HG02884 (cell line): ENCODE data around the gene POP7.
"Not testable (repeated sequence)": the region's sequence is repeated elsewhere in the genome, so short reads cannot be mapped to it uniquely, and the experiment has no call there.

Source experiments
- ATAC-seq: cut with Tn5 transposase; IDR thresholded peaks from one replicate; pipeline ENCODE4 v1.9.1; 2021; ENCODE audit warnings: mild to moderate bottlenecking, moderate library complexity; ENCODE audit not compliant: unreplicated experiment

POP7 gene

DNA sequence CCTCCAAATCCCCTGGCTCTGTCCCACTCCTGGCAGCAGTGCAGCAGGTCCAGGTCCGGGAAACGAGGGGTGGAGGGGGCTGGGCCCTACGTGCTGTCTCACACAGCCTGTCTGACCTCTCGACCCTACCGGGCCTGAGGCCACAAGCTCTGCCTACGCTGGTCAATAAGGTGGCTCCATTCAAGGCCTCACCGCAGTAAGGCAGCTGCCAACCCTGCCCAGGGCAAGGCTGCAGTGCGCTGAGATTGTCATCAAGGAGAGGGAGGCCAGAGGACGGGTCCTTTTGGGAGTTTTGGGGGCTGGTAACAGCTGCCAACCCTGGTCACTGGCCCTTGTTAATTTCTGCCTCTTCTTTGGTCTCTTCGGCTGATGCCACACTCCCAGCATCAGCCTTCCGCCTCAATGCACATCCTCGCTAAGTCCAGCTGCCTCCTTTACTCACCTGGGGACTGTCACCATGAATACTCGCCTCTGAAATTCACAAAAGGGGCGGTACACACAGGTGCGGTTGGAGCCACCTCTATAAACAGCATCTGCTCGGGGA lies 17.9 kb downstream of the POP7 start:
- no peak for ATAC-seq

DNA sequence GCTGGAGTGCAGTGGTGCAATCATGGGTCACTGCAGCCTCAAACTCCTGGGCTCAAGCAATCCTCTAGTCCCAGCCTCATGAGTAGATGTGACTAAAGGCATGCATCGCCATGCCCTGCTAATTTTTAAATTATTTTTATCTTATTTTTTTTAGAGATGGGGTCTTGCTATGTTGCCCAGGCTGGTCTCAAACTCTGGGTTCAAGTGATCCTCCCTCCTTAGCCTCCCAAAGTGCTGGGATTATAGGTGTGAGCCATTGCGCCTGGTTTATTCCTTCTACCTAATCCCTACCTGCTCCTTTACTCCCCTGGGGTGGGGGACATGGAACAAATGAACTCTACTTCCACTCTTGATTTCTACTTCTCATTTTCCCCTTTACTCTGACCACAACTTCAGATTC lies 18.4 kb downstream of the POP7 start:
- ATAC-seq = not testable (repeated sequence)

DNA sequence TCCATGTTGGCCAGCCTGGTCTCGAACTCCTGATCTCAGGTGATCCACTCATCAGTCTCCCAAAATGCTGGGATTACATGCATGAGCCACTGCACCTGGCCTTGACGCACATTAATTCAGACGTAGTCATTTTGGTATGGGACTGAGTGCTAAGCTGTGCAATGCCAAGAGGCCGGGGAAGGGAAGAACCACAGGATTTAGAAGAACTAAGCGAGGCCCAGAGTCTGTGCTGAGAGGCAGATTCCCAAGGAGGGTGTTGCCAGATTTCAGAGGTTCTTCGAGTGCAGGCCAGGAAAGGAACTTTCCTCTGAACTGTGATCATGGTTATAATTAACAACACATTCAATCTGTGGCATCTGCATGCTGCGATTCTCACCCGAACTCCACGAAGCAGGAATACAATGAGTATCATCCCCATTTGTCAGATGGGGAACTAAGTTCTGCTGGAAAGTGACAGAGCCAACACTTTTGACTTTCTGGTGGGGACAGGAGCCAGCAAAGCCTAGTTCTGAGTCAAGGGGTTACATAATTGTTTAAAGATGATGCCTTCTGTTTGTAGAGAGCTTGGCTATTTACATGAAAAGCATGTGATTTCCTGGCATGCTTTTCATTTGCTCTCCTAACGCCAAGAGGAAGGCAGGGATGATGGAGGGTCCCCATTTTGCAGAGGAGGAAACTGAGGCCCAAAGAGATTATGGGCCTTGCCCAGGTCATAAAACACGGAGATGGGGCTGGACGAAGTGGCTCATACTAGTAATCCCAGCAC lies 21.3 kb downstream of the POP7 start:
- no peak for ATAC-seq

DNA sequence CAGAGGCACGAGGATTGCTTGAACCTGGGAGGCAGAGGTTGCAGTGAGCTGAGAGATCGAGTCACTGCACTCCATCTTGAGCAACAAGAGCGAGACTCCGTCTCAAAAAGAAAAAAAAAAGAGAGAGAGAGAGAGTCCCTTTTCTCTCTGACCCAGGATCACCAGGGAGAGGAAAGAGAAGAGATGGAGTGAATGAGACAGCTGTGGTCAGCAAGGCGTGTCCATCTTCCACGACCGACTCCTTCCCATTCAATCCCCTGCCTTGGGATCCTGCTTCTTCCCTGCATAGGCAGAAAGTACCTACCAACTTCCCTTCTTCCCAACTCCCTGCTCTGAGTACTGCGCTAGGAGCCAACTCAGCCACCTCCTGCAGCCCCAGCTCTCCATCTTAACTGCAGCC lies 22.3 kb downstream of the POP7 start:
- no peak for ATAC-seq

DNA sequence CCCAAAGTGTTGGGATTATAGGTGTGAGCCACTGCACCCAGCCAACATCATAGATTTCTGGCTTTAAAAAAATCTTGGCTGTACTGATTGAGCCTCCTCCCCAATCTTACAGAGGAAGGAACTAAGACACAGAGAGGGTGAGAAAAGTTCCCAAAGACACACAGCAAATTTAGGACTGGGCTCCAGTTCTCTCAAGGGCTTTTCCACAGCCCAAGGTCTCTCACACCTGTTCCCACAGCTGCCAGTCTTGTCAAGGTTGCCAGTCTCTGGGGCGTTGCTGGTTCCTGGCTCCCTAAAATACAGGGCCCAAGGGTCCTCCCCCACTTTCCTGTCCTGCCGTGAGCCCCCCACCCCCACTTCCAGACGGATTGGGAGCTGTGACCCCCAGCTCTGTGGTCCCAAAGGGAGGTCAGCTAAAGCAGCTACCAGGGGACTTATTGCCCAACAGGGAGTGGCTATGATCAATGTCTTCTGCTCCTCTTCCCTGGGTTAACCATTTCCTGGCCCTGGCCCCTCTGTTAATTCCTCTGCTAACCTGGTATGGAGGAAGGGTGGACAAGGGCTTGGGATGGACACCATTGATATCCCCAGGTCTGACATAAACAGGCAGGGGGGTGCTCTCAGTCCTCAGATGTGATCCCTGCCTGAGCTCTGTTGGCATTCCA lies 24.3 kb downstream of the POP7 start:
- no peak for ATAC-seq

DNA sequence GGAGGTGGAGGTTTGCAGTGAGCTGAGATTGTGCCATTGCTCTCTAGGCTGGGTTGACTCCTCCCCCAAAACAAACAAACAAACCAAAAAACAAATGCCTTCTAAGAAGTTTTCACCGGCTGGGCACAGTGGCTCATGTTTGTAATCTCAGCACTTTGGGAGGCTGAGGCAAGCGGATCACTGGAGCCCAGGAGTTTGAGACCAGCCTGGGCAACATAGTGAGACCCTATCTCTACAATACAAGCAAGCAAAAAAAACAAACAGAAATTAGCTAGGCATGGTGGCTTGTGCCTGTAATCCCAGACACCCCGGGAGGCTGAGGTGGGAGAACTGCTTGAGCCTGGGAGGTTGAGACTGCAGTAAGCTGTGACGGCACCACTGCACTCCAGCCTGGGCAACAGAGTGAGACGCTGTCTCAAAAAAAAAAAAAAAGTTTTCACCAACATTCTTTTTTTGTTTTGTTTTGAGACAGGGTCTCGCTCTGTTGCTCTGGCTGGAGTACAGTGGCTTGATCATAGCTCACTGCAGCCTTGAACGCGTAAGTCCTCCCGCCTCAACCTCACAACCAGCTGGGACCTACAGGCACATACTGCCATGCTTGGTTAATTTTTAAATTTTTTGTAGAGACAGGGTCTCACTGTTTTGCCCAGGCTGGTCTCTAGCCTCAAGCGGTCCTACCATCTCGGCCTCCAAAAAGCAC lies 26.2 kb downstream of the POP7 start:
- ATAC-seq = no peak

DNA sequence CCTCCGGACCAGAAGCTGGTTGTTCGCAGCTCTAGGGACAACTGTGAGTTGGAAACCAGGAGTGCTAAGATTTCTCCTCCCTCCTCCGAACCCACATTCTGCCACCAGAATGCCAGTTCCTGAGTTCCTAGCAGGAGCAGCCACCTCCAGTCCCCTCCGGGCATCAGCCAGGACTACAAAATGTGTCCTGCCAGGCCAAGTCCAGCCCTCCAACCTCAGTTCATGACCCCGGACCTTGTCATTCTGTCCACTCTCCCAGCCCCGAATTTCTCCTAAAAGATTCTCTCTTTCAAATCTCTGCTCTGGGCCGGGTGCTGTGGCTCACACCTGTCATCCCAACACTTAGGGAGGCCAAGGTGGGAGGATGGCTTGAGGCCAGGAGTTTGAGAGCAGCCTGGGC lies 29.8 kb downstream of the POP7 start:
- ATAC-seq = no peak

DNA sequence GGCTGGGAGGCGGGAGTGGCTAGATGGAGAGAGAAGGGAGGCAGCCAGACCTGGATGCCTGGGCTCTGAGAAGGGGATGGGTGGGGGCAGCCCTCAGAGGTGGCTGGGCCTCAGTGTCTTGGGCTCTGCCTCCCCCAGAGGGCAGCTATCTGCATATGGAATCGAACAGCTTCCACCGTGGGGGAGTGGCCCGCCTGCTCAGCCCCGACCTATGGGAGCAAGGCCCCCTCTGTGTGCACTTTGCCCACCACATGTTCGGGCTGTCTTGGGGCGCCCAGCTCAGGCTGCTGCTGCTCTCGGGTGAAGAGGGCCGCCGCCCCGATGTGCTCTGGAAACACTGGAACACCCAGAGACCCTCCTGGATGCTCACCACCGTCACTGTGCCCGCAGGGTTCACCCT lies 30.8 kb downstream of the POP7 start:
- no peak for ATAC-seq

DNA sequence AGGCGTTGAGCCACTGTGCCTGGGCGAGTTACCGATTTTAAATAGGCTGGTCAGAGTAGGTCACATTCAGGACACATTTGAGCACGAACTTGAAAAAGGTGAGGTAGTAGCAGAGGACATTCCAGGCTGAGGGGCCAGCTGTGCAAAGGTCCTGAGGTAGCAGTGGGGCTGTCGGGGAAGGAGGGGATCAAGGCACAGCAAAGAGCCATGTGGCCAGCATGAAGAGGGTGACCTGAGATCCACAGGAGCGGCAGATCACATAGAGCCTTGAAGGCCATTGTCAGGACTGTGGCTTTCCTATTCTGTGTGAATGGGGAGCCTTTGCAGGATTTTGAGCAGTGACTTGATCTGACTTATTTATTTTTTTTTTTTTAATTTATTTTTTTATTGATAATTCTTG lies 34.0 kb downstream of the POP7 start:
- ATAC-seq = no peak

DNA sequence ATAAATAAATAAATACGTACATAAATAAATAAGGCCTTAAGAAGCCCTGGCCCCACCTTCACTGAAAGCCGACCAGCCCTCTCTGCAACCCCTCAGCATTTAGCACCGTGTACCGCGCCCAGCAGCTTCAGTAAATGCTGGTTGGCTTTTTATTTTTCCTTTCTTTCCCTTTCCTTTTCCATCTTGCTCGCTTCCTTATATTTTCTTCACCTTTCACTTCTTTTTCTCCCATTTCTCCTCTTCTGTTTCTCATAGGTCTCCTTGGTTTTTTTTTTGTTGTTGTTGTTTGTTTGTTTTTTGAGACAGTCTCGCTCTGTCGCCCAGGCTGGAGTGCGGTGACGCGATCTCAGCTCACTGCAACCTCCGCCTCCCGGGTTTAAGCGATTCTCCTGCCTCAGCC lies 38.7 kb downstream of the POP7 start:
- no peak for ATAC-seq

DNA sequence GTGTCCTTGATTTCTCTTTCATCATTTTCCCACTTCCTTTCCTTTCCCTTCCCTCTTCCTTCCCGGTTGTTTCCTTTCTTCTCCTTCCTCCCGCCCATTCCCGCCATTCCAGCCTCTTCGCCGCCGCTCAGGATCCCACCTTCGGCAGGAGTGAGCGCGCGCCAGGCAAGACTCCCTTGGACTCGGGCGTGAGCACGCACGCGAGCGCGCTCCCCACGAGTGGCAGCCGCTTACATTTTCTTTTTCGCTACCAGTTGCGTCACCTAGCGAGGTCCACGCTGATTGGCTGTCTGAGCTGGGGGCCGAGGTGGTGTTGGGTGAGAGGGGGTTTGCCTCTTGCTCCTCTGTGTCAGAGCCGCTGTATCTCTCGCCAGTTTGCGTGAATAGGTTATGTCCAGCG lies 39.3 kb downstream of the POP7 start:
- no peak for ATAC-seq

DNA sequence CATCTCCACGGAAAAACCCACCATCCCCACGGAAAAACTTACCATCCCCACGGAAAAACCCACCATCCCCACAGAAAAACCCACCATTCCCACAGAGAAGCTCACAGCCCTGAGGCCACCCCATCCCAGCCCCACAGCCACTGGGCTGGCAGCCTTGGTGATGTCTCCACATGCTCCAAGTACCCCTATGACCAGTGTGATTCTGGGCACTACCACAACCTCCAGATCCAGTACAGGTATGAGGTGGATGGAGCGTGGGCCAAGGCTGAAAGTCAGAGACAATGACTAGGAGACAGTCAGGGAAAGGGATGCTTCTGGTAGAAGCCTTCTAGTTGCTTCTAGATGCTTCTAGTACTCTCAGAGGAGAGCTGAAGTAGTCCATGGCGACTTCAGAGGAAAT lies 47.1 kb downstream of the POP7 start:
- no peak for ATAC-seq

DNA sequence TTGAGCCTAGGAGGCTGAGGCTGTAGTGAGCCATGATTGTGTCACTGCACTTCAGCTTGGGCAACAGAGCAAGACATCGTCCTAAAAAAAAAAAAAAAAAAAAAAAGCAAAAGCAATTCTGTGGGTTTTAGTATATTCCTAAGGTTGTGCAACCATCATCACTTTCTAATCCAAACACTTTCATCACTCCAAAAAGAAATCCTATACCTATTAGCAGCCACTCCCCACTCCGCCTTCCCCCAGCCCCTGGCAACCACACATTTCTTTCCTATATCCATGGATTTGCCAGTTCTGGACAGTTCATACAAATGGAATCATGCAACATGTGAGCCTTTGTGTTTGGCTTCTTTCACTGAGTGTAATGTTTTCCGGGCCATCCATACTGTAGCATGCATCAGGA lies 47.8 kb downstream of the POP7 start:
- ATAC-seq = no peak
